ENCODE data around the gene POLR1F. TPM values are rescaled to one million over a fixed set of nuclear protein-coding genes. Genes with fewer than 3 reads are reported as not detected.

POLR1F gene
- total RNA-seq, 2 donors from 2014 or later, result 6.6 to 20.9 TPM

DNA sequence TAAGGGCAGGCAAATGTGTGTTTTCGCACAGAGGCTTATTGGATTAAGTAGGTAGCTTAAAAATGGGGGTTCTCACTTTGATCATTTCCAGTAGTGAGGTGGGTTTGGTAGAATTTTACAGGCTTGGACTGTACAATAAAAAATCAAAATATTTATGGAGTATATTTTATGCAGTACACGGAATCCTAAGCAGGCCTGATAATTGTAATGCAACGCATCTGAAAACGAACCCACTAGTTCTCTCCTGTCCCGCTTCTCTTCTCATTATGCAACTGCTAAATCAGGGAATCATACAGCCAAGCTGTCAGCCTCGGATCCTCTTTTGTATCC is 377 bp upstream of the POLR1F start:
- peak overlapping the region; percentile 4 to 45 for H3K27ac ChIP-seq
- no peaks in the 10 kb centered on the region for H3K36me3 ChIP-seq
- ATAC-seq (ENCODE audit: insufficient number of reproducible peaks, low FRiP score, low read depth), result no peak
- peak overlapping the region; percentile 86 for H3K4me3 ChIP-seq
- H3K27me3 ChIP-seq (replicated peaks; ENCODE audit: insufficient read depth), result no peaks in the 10 kb centered on the region
- TF ChIP-seq, protein P1, sequence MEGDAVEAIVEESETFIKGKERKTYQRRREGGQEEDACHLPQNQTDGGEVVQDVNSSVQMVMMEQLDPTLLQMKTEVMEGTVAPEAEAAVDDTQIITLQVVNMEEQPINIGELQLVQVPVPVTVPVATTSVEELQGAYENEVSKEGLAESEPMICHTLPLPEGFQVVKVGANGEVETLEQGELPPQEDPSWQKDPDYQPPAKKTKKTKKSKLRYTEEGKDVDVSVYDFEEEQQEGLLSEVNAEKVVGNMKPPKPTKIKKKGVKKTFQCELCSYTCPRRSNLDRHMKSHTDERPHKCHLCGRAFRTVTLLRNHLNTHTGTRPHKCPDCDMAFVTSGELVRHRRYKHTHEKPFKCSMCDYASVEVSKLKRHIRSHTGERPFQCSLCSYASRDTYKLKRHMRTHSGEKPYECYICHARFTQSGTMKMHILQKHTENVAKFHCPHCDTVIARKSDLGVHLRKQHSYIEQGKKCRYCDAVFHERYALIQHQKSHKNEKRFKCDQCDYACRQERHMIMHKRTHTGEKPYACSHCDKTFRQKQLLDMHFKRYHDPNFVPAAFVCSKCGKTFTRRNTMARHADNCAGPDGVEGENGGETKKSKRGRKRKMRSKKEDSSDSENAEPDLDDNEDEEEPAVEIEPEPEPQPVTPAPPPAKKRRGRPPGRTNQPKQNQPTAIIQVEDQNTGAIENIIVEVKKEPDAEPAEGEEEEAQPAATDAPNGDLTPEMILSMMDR (IDR thresholded peaks at IDR 0.05), result no peak
- no peaks in the 10 kb centered on the region for H3K9me3 ChIP-seq
- peaks cover 6 to 24% of the 10 kb centered on the region in 2 donors for H3K4me1 ChIP-seq (ENCODE audit: control insufficient read depth in 1 of 2, low read depth in 2 of 2)
- DNase-seq (ENCODE audit: low spot score), result no peak

DNA sequence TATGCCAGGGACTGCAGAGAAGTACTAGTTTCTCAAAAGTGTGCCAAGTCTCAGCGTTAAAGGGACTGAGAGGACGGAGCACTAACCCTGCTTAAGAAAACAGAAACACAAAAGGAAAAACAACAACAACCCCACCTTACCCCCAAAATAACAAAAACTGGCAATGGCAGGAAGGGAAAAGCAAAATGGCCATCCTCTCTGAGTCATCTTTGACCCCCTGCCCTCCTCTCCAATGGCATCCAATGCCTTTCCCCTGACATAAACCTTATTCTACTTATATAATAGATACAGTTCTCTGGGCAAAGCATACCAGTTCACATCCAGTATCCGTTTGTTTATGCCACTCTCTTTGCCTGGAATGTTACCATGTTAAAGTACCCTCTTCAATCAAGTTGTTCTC is 1.6 kb downstream of the POLR1F start:
- no peaks in the 10 kb centered on the region for H3K9me3 ChIP-seq
- no peak overlapping the region for H3K4me3 ChIP-seq

DNA sequence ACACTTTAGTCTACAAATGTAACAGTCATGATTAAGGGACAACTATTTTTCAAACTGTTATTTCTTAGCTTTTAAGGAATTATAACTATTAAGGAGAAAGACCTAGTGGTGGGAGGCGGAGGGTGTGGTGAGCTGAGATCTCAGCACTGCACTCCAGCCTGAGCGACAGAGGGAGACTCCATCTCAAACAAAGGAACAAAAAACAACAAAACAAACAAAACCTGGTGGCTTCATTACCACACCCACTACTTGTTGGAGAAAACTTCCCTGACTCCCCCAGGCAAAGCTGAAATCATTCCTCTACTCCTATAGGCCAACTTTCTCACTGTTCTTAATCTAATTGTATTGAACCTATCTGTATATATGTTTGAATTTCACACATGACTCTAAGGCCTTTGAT is 3.2 kb downstream of the POLR1F start:
- no peaks in the 10 kb centered on the region for H3K27me3 ChIP-seq (replicated peaks; ENCODE audit: insufficient read depth)
- H3K4me1 ChIP-seq (ENCODE audit: control insufficient read depth in 1 of 2, low read depth in 2 of 2), result peaks cover 6 to 24% of the 10 kb centered on the region in 2 donors
- TF ChIP-seq, protein P1 (IDR thresholded peaks at IDR 0.05), result no peak
- DNase-seq (ENCODE audit: low spot score) (no peak), ATAC-seq (ENCODE audit: insufficient number of reproducible peaks, low FRiP score, low read depth) (no peak)
- no peak overlapping the region for H3K4me3 ChIP-seq
- no peak overlapping the region for H3K27ac ChIP-seq
- no peaks in the 10 kb centered on the region for H3K9me3 ChIP-seq
- no peaks in the 10 kb centered on the region for H3K36me3 ChIP-seq

More for the DNA sequence above, 1.6 kb downstream of the POLR1F start:
- H3K27me3 ChIP-seq (replicated peaks; ENCODE audit: insufficient read depth), result no peaks in the 10 kb centered on the region
- ATAC-seq (ENCODE audit: insufficient number of reproducible peaks, low FRiP score, low read depth) (no peak), DNase-seq (ENCODE audit: low spot score) (no peak)
- no peak overlapping the region for H3K27ac ChIP-seq
- peaks cover 6 to 24% of the 10 kb centered on the region in 2 donors for H3K4me1 ChIP-seq (ENCODE audit: control insufficient read depth in 1 of 2, low read depth in 2 of 2)
- TF ChIP-seq, protein P1 (IDR thresholded peaks at IDR 0.05), result no peak
- no peaks in the 10 kb centered on the region for H3K36me3 ChIP-seq

DNA sequence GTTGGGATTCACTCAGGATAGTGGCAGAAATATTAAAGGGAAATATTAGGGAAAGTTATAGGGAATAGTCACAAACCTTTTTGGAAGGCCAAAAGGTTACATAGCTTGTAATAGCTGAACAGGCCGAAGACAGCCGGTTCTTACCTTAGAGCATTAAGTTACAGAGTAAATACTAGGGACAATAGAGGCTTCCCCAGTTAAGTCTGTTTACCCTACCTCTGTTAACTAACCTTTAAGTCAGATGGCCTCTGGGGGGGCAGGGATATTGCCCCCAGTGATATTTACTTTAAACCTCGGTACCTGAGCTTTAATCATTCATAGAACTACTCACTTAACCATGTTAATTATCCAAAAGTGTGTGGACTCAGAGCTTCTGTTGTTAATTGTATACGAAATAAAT is 7.4 kb downstream of the POLR1F start:
- no peaks in the 10 kb centered on the region for H3K4me1 ChIP-seq (ENCODE audit: control insufficient read depth in 1 of 2, low read depth in 2 of 2)
- H3K36me3 ChIP-seq, result peaks cover 3% of the 10 kb centered on the region
- TF ChIP-seq, protein P1 (IDR thresholded peaks at IDR 0.05), result no peak
- no peaks in the 10 kb centered on the region for H3K9me3 ChIP-seq
- no peaks in the 10 kb centered on the region for H3K27me3 ChIP-seq (replicated peaks; ENCODE audit: insufficient read depth)
- ATAC-seq (ENCODE audit: insufficient number of reproducible peaks, low FRiP score, low read depth) (no peak), DNase-seq (ENCODE audit: low spot score) (no peak)
- no peak overlapping the region for H3K4me3 ChIP-seq
- no peak overlapping the region for H3K27ac ChIP-seq

- Histone ChIP-seq H3K4me1 (ENCODE audit: control insufficient read depth in 1 of 2, low read depth in 2 of 2) (no peaks in the 10 kb centered on the region), H3K27ac (no peak overlapping the region), H3K27me3 (replicated peaks; ENCODE audit: insufficient read depth) (no peaks in the 10 kb centered on the region), H3K36me3 (peaks cover 3% of the 10 kb centered on the region), H3K9me3 (no peaks in the 10 kb centered on the region), H3K4me3 (no peak overlapping the region)
- TF ChIP-seq, protein P1 (IDR thresholded peaks at IDR 0.05), result no peak
- no peak for DNase-seq (ENCODE audit: low spot score)
- no peak for ATAC-seq (ENCODE audit: insufficient number of reproducible peaks, low FRiP score, low read depth)
Measured at GRCh38 chr7:19700936-19701335, 7.9 kb downstream of the POLR1F start.

All from thoracic aorta (tissue), 2 donors.